DOHH2 (cell line): Measurements from ENCODE around the gene SLC2A9.

ENCODE experiments used
- H3F3A ChIP-seq: fragments of 200-600 bp; sonication (generic), shearing (Covaris generic); 2 replicates; pipeline ENCODE4 v1.6.0; 2016; ENCODE audit warnings: antibody characterized with exemption, mild to moderate bottlenecking; ENCODE audit not compliant: control insufficient read depth, insufficient read depth
- H3K27ac ChIP-seq: fragments of 200-600 bp; sonication (generic); 2 replicates; pipeline ENCODE4 v1.5.1; 2014; ENCODE audit warnings: low read depth, mild to moderate bottlenecking, low read length, moderate library complexity
- H3K27me3 ChIP-seq: fragments of 200-600 bp; sonication (generic); 2 replicates; pipeline ENCODE4 v1.6.1; 2014; ENCODE audit warnings: mild to moderate bottlenecking, low read length, mixed read lengths; ENCODE audit not compliant: control insufficient read depth
- H3K36me3 ChIP-seq: fragments of 200-600 bp; sonication (generic); 2 replicates; pipeline ENCODE4 v1.6.1; 2014; ENCODE audit warnings: mild to moderate bottlenecking, low read length, moderate library complexity, mixed read lengths; ENCODE audit not compliant: control insufficient read depth
- H3K4me1 ChIP-seq: fragments of 200-600 bp; sonication (generic); 2 replicates; pipeline ENCODE4 v1.6.1; 2014; ENCODE audit warnings: mild to moderate bottlenecking, low read length, mixed read lengths; ENCODE audit not compliant: control insufficient read depth
- H3K4me2 ChIP-seq: fragments of 200-600 bp; sonication (generic); 2 replicates; pipeline ENCODE4 v1.6.0; 2014; ENCODE audit warnings: mild to moderate bottlenecking, low read length, moderate library complexity
- H3K4me3 ChIP-seq: fragments of 200-600 bp; sonication (generic); 2 replicates; pipeline ENCODE4 v1.5.1; 2014; ENCODE audit warnings: mild to moderate bottlenecking, low read length, mixed read lengths
- H3K79me2 ChIP-seq: fragments of 200-600 bp; sonication (generic); 2 replicates; pipeline ENCODE4 v1.6.1; 2014; ENCODE audit warnings: mild to moderate bottlenecking, low read length, mixed read lengths; ENCODE audit not compliant: control insufficient read depth
- H3K9me2 ChIP-seq: fragments of 200-600 bp; sonication (generic); replicated peaks from 2 replicates; pipeline ENCODE4 v1.6.1; 2014; ENCODE audit warnings: mild to moderate bottlenecking, low read length, mixed read lengths; ENCODE audit not compliant: control insufficient read depth
- H3K9me3 ChIP-seq: fragments of 200-600 bp; sonication (generic); 2 replicates; pipeline ENCODE4 v1.6.1; 2014; ENCODE audit warnings: antibody characterized with exemption, low read length, mixed read lengths; ENCODE audit not compliant: control insufficient read depth, insufficient read depth
- H4K20me1 ChIP-seq: fragments of 200-600 bp; sonication (generic); 2 replicates; pipeline ENCODE4 v1.6.0; 2014; ENCODE audit warnings: low read depth, mild to moderate bottlenecking, antibody characterized with exemption, low read length, moderate library complexity; ENCODE audit not compliant: control insufficient read depth, insufficient read depth
- CTCF ChIP-seq: fragments of 200-600 bp; sonication (generic); IDR thresholded peaks from one replicate; pipeline ENCODE4 v1.5.1; 2014; ENCODE audit warnings: antibody characterized with exemption, mild to moderate bottlenecking, low read depth, low read length; ENCODE audit not compliant: poor library complexity, severe bottlenecking
- EZH2phosphoT487 ChIP-seq: fragments of 200-600 bp; sonication (generic); IDR thresholded peaks from 2 replicates; pipeline ENCODE4 v1.6.1; 2017; ENCODE audit warnings: borderline replicate concordance, mild to moderate bottlenecking, antibody characterized with exemption, low read length, moderate library complexity, mixed read lengths

Gene SLC2A9

GRCh38 chr4:9971711-9972110 is 49.6 kb downstream of the SLC2A9 start:
- no peaks in the 10 kb centered on the region for H3K79me2 ChIP-seq
- H3F3A ChIP-seq = no peaks in the 10 kb centered on the region
- H3K27me3 ChIP-seq = no peaks in the 10 kb centered on the region
- H3K36me3 ChIP-seq = no peaks in the 10 kb centered on the region
- no peak overlapping the region for H3K27ac ChIP-seq
- TF ChIP-seq EZH2phosphoT487 (no peak), CTCF (no peak)
- H4K20me1 ChIP-seq = no peaks in the 10 kb centered on the region
- no peak overlapping the region for H3K4me3 ChIP-seq
- H3K4me1 ChIP-seq = peaks cover 9% of the 10 kb centered on the region
- H3K9me2 ChIP-seq = no peaks in the 10 kb centered on the region
- no peak overlapping the region for H3K4me2 ChIP-seq
- H3K9me3 ChIP-seq = no peaks in the 10 kb centered on the region

DNA sequence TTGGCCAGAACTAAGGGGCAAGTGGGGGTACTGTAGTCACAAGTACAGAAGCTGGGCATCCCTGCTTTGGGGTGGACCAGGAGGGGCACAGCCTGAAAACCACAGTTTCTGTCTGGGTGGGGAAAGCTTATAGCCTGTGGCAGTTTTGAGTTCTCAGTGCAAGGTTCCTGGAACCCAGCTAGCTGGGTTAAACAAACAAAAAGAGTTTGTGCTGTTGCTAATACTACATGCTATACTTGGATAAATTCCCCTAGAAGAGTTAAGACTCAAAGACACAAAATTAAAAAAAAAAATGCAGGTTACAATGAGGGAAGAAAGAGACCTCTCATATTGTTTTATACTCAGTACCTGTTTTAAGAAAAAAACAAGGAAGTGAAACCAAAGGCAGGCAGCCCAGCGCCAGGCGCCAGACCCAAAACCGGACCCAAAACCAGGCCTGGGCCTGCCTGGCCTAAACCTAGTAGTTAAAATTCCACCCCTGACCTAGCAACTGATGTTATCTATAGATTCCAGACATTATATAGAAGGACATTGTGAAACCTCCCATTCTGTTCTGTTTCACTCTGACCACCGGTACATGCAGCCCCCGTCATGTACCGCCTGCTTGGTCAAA is 50.8 kb downstream of the SLC2A9 start:
- no peak overlapping the region for H3K4me3 ChIP-seq

GRCh38 chr4:9969526-9970398 is 51.5 kb downstream of the SLC2A9 start:
- no peak for TF ChIP-seq CTCF
- no peak for TF ChIP-seq EZH2phosphoT487
- Histone ChIP-seq H3K4me2 (peak overlapping the region; percentile 28; the same call in 1 of the 2 replicates), H3K9me2 (no peaks in the 10 kb centered on the region), H3F3A (no peaks in the 10 kb centered on the region), H3K36me3 (no peaks in the 10 kb centered on the region), H4K20me1 (no peaks in the 10 kb centered on the region), H3K4me3 (no peak overlapping the region), H3K27ac (no peak overlapping the region), H3K9me3 (no peaks in the 10 kb centered on the region), H3K27me3 (no peaks in the 10 kb centered on the region), H3K79me2 (no peaks in the 10 kb centered on the region), H3K4me1 (peaks cover 9% of the 10 kb centered on the region)

More for the DNA sequence above, 50.8 kb downstream of the SLC2A9 start:
- Histone ChIP-seq H3F3A (no peaks in the 10 kb centered on the region), H3K4me2 (peak overlapping the region; percentile 28; the same call in 1 of the 2 replicates), H3K4me1 (peaks cover 9% of the 10 kb centered on the region), H3K27me3 (no peaks in the 10 kb centered on the region), H3K9me2 (no peaks in the 10 kb centered on the region), H4K20me1 (no peaks in the 10 kb centered on the region), H3K36me3 (no peaks in the 10 kb centered on the region), H3K27ac (no peak overlapping the region), H3K9me3 (no peaks in the 10 kb centered on the region), H3K79me2 (no peaks in the 10 kb centered on the region)
- TF ChIP-seq CTCF (no peak), EZH2phosphoT487 (no peak)
